HCT116 (cell line): ENCODE measurements around the gene SLC5A2. TPM values are rescaled to one million over a fixed set of nuclear protein-coding genes. Genes with fewer than 3 reads are reported as not detected.

Source experiments
- ATAC-seq: fragments of 200-7000 bp; cut with Tn5 transposase; 2 replicates; pipeline ENCODE4 v1.9.1; 2020; ENCODE audit warnings: mild to moderate bottlenecking, moderate library complexity
- BruUV-seq: library from RNA; stranded (reverse); fragments of 400-500 nt; replicated peaks from 2 replicates; lab custom pipeline; 2021; lab: Mats Ljungman, UMichigan
- CTCF ChIA-PET: fragments of 300-600 bp; sonication (Branson Sonifier 250); formaldehyde crosslinking; loops from one replicate; lab custom pipeline; 2021; ENCODE audit warnings: antibody characterized with exemption; lab: Charles Lee
- POLR2A ChIA-PET: fragments of 300-600, 350-600 bp; sonication (Branson Sonifier 250); formaldehyde crosslinking; loops from one replicate; lab custom pipeline; 2021; ENCODE audit warnings: antibody characterized with exemption; lab: Charles Lee
- RAD21 ChIA-PET, 2 experiments: fragments of 300-600 bp; sonication (Branson Sonifier 250); formaldehyde crosslinking; loops; one replicate each; lab custom pipeline; 2023; ENCODE audit warnings: low total read pairs in 2 of 2; ENCODE audit not compliant: uncharacterized antibody in 2 of 2, unreplicated experiment in 2 of 2, low non-redundant PET in 1 of 2; lab: Charles Lee
- DNase-seq: peaks from one replicate; pipeline ENCODE4 v3.0.0-alpha.2; 2010; ENCODE audit warnings: low read depth, low spot score
- H2AFZ ChIP-seq: fragments of 200-600 bp; shearing (Covaris generic), sonication (generic); 2 replicates; pipeline ENCODE4 v1.6.1; 2017; ENCODE audit warnings: low read depth, mixed run types, mixed read lengths, antibody characterized with exemption, low read length; ENCODE audit not compliant: poor library complexity, severe bottlenecking
- H3K27ac ChIP-seq: 2 replicates; pipeline ENCODE4 v1.5.1; 2012; ENCODE audit warnings: low read depth, low read length
- H3K27me3 ChIP-seq: fragments of 200-600 bp; sonication (generic); 2 replicates; pipeline ENCODE4 v1.6.1; 2016; ENCODE audit warnings: mixed run types, low read length, mixed read lengths; ENCODE audit not compliant: insufficient read depth
- H3K36me3 ChIP-seq, 2 experiments: fragments of 200-500 bp in 1 of 2; fragments of 200-600 bp in 1 of 2; sonication (Bioruptor generic) in 1 of 2; sonication (generic) in 1 of 2; 2 replicates each; pipeline versions ENCODE4 v1.5.1 to v1.6.1; 2014 to 2016; ENCODE audit warnings: low read length in 2 of 2, inconsistent platforms in 1 of 2, mixed read lengths in 1 of 2, mixed run types in 1 of 2; ENCODE audit not compliant: insufficient read depth in 2 of 2, control insufficient read depth in 1 of 2
- H3K4me1 ChIP-seq, 2 experiments: fragments of 200-600 bp in 1 of 2; sonication (generic) in 1 of 2; 2 replicates each; pipeline versions ENCODE4 v1.5.1 to v1.6.1; 2012 to 2017; ENCODE audit warnings: low read length in 2 of 2, inconsistent platforms in 1 of 2, mild to moderate bottlenecking in 1 of 2, mixed read lengths in 1 of 2, mixed run types in 1 of 2, moderate library complexity in 1 of 2; ENCODE audit not compliant: insufficient read depth in 2 of 2, control insufficient read depth in 1 of 2
- H3K4me2 ChIP-seq: fragments of 200-600 bp; sonication (generic); 2 replicates; pipeline ENCODE4 v1.6.1; 2017; ENCODE audit warnings: mixed run types, low read length, mixed read lengths
- H3K4me3 ChIP-seq, 2 experiments: fragments of 200-600 bp in 1 of 2; sonication (generic) in 1 of 2; replicated peaks in 1 of 2; 2 replicates each; pipeline ENCODE4 v1.5.1; 2011 to 2016; ENCODE audit warnings: low read length in 2 of 2, control low read depth in 1 of 2, low read depth in 1 of 2, mild to moderate bottlenecking in 1 of 2, mixed read lengths in 1 of 2, mixed run types in 1 of 2
- H3K79me2 ChIP-seq: fragments of 200-600 bp; sonication (generic); 2 replicates; pipeline ENCODE4 v1.6.1; 2017; ENCODE audit warnings: mild to moderate bottlenecking, mixed run types, low read length, moderate library complexity, mixed read lengths; ENCODE audit not compliant: insufficient read depth
- H3K9ac ChIP-seq: fragments of 200-600 bp; sonication (generic); 2 replicates; pipeline ENCODE4 v1.6.1; 2016; ENCODE audit warnings: low read length, mixed read lengths
- H3K9me2 ChIP-seq: fragments of 200-600 bp; sonication (generic), shearing (Covaris generic); 2 replicates; pipeline ENCODE4 v1.6.1; 2017; ENCODE audit warnings: mixed run types, mild to moderate bottlenecking, moderate library complexity; ENCODE audit not compliant: insufficient read depth
- H3K9me3 ChIP-seq, 2 experiments: fragments of 200-500 bp in 1 of 2; fragments of 200-600 bp in 1 of 2; sonication (Bioruptor generic) in 1 of 2; sonication (generic) in 1 of 2; 2 replicates each; pipeline ENCODE4 v1.6.1; 2014 to 2017; ENCODE audit warnings: low read length in 2 of 2, mixed read lengths in 2 of 2, inconsistent platforms in 1 of 2, low read depth in 1 of 2, mild to moderate bottlenecking in 1 of 2, mixed run types in 1 of 2, moderate library complexity in 1 of 2; ENCODE audit not compliant: control insufficient read depth in 1 of 2, insufficient read depth in 1 of 2
- H4K20me1 ChIP-seq: fragments of 200-600 bp; sonication (generic), shearing (Covaris generic); 2 replicates; pipeline ENCODE4 v1.6.1; 2017; ENCODE audit warnings: mixed run types, mild to moderate bottlenecking, moderate library complexity; ENCODE audit not compliant: insufficient read depth
- CEBPB ChIP-seq: IDR thresholded peaks from 2 replicates; pipeline ENCODE4 v1.6.1; 2012; ENCODE audit warnings: low read depth
- CTCF ChIP-seq, 3 experiments: fragments of 200-600 bp in 1 of 3; sonication (generic) in 1 of 3; IDR thresholded peaks in 2 of 3; conservative IDR thresholded peaks in 1 of 3; 2 replicates each; pipeline ENCODE4 v1.5.1; 2012 to 2017; ENCODE audit warnings: low read depth in 2 of 3, low read length in 2 of 3, antibody characterized with exemption in 1 of 3, borderline replicate concordance in 1 of 3, control low read depth in 1 of 3, mild to moderate bottlenecking in 1 of 3, mixed read lengths in 1 of 3, mixed run types in 1 of 3, moderate library complexity in 1 of 3; ENCODE audit not compliant: insufficient read depth in 1 of 3
- EZH2phosphoT487 ChIP-seq: fragments of 200-600 bp; IDR thresholded peaks from 2 replicates; pipeline ENCODE4 v1.6.1; 2018; ENCODE audit warnings: antibody characterized with exemption, borderline replicate concordance
- MAX ChIP-seq: IDR thresholded peaks from 2 replicates; pipeline ENCODE4 v1.6.1; 2012
- POLR2A ChIP-seq: IDR thresholded peaks from 2 replicates; pipeline ENCODE4 v1.7.0; 2011; ENCODE audit warnings: borderline replicate concordance; ENCODE audit not compliant: insufficient read depth, insufficient read length; ENCODE audit errors: extremely low read depth
- SP1 ChIP-seq: IDR thresholded peaks from 2 replicates; pipeline ENCODE4 v1.6.1; 2012; ENCODE audit warnings: low read depth
- SRF ChIP-seq: IDR thresholded peaks from 2 replicates; pipeline ENCODE4 v1.6.1; 2012; ENCODE audit warnings: low read depth
- TCF7L2 ChIP-seq: IDR thresholded peaks from 2 replicates; pipeline ENCODE4 v1.7.0; 2011; ENCODE audit warnings: borderline replicate concordance, inconsistent platforms; ENCODE audit not compliant: insufficient read depth, insufficient read length; ENCODE audit errors: extremely low read depth
- ZNF274 ChIP-seq: fragments of 200-500 bp; sonication (Bioruptor generic); IDR thresholded peaks from 2 replicates; pipeline ENCODE4 v1.6.1; 2014; ENCODE audit warnings: mild to moderate bottlenecking, low read depth, low read length, inconsistent platforms
- intact Hi-C: fragments of 100-400 bp; cut with micrococcal nuclease; formaldehyde crosslinking; loops from 2 replicates; pipeline ENCODE4 v1.10.0; 2022
- total RNA-seq: library from RNA; stranded (reverse); gene quantifications from one replicate; pipeline ENCODE4 v1.2.1, GENCODE V29; 2021; ENCODE audit not compliant: unreplicated experiment
- TF ChIP-seq, protein P1 (sequence below): IDR thresholded peaks from 2 replicates; pipeline ENCODE4 v1.6.1; 2012; ENCODE audit warnings: low read depth

The SLC5A2 gene
- total RNA-seq, 1 experiment from 2014 or later = 0.10 TPM

- no peak overlapping the region for H3K4me2 ChIP-seq
- no peaks in the 10 kb centered on the region for H3K36me3 ChIP-seq
- no peak overlapping the region for H3K9ac ChIP-seq
- RAD21 ChIA-PET = no interaction called here
- peaks cover 7 to 24% of the 10 kb centered on the region in 2 experiments; a peak in 3 of 4 replicates for H3K4me1 ChIP-seq
- no peak for TF ChIP-seq CEBPB
- TF ChIP-seq TCF7L2 = no peak
- no peak for TF ChIP-seq MAX
- TF ChIP-seq SRF = no peak
- no peak for TF ChIP-seq SP1
- no peak for TF ChIP-seq EZH2phosphoT487
- no peak for TF ChIP-seq POLR2A
- no peak for TF ChIP-seq CTCF (IDR thresholded peaks at IDR 0.05 in 2 of 3, conservative IDR thresholded peaks at IDR 0.05 in 1 of 3; ENCODE audit: borderline replicate concordance in 1 of 3, insufficient read depth in 1 of 3, low read depth in 2 of 3, low read length in 2 of 3)
- TF ChIP-seq, all 23 proteins: peak for 0
- Histone ChIP-seq H2AFZ (no peak overlapping the region), H3K79me2 (no peaks in the 10 kb centered on the region), H4K20me1 (no peaks in the 10 kb centered on the region), H3K9me2 (no peaks in the 10 kb centered on the region), H3K27me3 (no peaks in the 10 kb centered on the region), H3K9me3 (no peaks in the 10 kb centered on the region), H3K27ac (no peak overlapping the region), H3K4me3 (no peak overlapping the region)
- intact Hi-C loops = no loop called here
- CTCF ChIA-PET = no interaction called here
- ATAC-seq (no peak), DNase-seq (no peak)
- POLR2A ChIA-PET = interaction anchor here (0.7 to 1.0 kb wide), 2 partner anchors 26 to 234 kb away, joined by 3 read pairs; a partner anchor contains a TSS
- no TSS peak for BruUV-seq
These were observed 4.0 kb upstream of the SLC5A2 start for GRCh38 chr16:31478956-31479355.

GRCh38 chr16:31479751-31480150 lies 3.2 kb upstream of the SLC5A2 start:
- ChIA-PET CTCF (no interaction called here), POLR2A (no interaction called here), RAD21 (no interaction called here)
- BruUV-seq = no TSS peak
- Histone ChIP-seq H3K27ac (no peak overlapping the region), H2AFZ (no peak overlapping the region), H3K4me3 (no peak overlapping the region), H4K20me1 (no peaks in the 10 kb centered on the region), H3K9me2 (no peaks in the 10 kb centered on the region), H3K79me2 (no peaks in the 10 kb centered on the region), H3K4me2 (no peak overlapping the region), H3K9me3 (no peaks in the 10 kb centered on the region), H3K36me3 (no peaks in the 10 kb centered on the region), H3K9ac (no peak overlapping the region), H3K27me3 (no peaks in the 10 kb centered on the region), H3K4me1 (peaks cover 11 to 28% of the 10 kb centered on the region in 2 experiments; a peak in 3 of 4 replicates)
- DNase-seq = no peak
- intact Hi-C loops = no loop called here
- no peak for ATAC-seq
- no peak for TF ChIP-seq ZNF274
- TF ChIP-seq, protein P1, sequence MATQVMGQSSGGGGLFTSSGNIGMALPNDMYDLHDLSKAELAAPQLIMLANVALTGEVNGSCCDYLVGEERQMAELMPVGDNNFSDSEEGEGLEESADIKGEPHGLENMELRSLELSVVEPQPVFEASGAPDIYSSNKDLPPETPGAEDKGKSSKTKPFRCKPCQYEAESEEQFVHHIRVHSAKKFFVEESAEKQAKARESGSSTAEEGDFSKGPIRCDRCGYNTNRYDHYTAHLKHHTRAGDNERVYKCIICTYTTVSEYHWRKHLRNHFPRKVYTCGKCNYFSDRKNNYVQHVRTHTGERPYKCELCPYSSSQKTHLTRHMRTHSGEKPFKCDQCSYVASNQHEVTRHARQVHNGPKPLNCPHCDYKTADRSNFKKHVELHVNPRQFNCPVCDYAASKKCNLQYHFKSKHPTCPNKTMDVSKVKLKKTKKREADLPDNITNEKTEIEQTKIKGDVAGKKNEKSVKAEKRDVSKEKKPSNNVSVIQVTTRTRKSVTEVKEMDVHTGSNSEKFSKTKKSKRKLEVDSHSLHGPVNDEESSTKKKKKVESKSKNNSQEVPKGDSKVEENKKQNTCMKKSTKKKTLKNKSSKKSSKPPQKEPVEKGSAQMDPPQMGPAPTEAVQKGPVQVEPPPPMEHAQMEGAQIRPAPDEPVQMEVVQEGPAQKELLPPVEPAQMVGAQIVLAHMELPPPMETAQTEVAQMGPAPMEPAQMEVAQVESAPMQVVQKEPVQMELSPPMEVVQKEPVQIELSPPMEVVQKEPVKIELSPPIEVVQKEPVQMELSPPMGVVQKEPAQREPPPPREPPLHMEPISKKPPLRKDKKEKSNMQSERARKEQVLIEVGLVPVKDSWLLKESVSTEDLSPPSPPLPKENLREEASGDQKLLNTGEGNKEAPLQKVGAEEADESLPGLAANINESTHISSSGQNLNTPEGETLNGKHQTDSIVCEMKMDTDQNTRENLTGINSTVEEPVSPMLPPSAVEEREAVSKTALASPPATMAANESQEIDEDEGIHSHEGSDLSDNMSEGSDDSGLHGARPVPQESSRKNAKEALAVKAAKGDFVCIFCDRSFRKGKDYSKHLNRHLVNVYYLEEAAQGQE = no peak
